K562 (cell line): Measurements from ENCODE around the gene MRPS31. TPM values are rescaled to one million over a fixed set of nuclear protein-coding genes. Genes with fewer than 3 reads are reported as not detected.

Source experiments
- ATAC-seq: fragments of 200-7000 bp; cut with Tn5 transposase; 3 replicates; pipeline ENCODE4 v1.9.1; 2020; ENCODE audit warnings: moderate library complexity
- BruUV-seq: library from RNA; stranded (reverse); fragments of 400-500 nt; replicated peaks from 2 replicates; lab custom pipeline; 2021; lab: Mats Ljungman, UMichigan
- CTCF ChIA-PET: fragments of 300-600 bp; formaldehyde crosslinking; extraction: SDS; loops from one replicate; lab custom pipeline; 2021; ENCODE audit warnings: low intra/inter-chr PET ratio; lab: Yijun Ruan, JAX
- POLR2A ChIA-PET: fragments of 300-600, 350-650 bp; sonication (Branson Sonifier 250); formaldehyde crosslinking; extraction: SDS; loops from one replicate; lab custom pipeline; 2021; ENCODE audit warnings: antibody characterized with exemption, inconsistent platforms; lab: Yijun Ruan, JAX
- DNase-seq, 4 experiments: peaks; one replicate each; pipeline versions ENCODE4 v3.0.0 to v3.0.0-alpha.2; 2011 to 2018; ENCODE audit warnings: low spot score in 3 of 4, mixed read lengths in 3 of 4; ENCODE audit errors: extremely low read depth in 1 of 4
- FAIRE-seq: peaks from 2 replicates; lab custom pipeline; 2011; peaks lifted over from hg19 to GRCh38; lab: Jason Lieb, UNC
- H2AFZ ChIP-seq: 2 replicates; pipeline ENCODE4 v1.6.0; 2011; ENCODE audit warnings: low read depth, low read length, control low read depth, inconsistent platforms
- H3K27ac ChIP-seq: fragments of 200-600 bp; 3 replicates; pipeline ENCODE4 v1.8.0; 2011; ENCODE audit warnings: low read depth, mild to moderate bottlenecking, control low read depth, inconsistent platforms, low read length, moderate library complexity, mixed read lengths; ENCODE audit errors: extremely low read depth
- H3K27me3 ChIP-seq, 2 experiments: fragments of 300-600 bp in 1 of 2; 2 replicates in 1 of 2; 3 replicates in 1 of 2; pipeline versions ENCODE4 v1.6.0 to v1.8.0; 2011; ENCODE audit warnings: inconsistent platforms in 2 of 2, low read length in 2 of 2, mild to moderate bottlenecking in 1 of 2, mixed read lengths in 1 of 2, moderate library complexity in 1 of 2; ENCODE audit not compliant: control insufficient read depth in 2 of 2, insufficient read depth in 2 of 2
- H3K36me3 ChIP-seq: fragments of 300-600 bp; 3 replicates; pipeline ENCODE4 v1.8.0; 2011; ENCODE audit warnings: mild to moderate bottlenecking, low read length, inconsistent platforms; ENCODE audit not compliant: control insufficient read depth, insufficient read depth
- H3K4me1 ChIP-seq, 2 experiments: fragments of 200-600 bp in 1 of 2; replicated peaks in 1 of 2; 2 replicates in 1 of 2; 3 replicates in 1 of 2; pipeline versions ENCODE4 v1.5.1 to v1.8.0; 2011; ENCODE audit warnings: inconsistent platforms in 2 of 2, low read length in 2 of 2, mild to moderate bottlenecking in 1 of 2, mixed read lengths in 1 of 2, moderate library complexity in 1 of 2; ENCODE audit not compliant: control insufficient read depth in 2 of 2, insufficient read depth in 2 of 2
- H3K4me2 ChIP-seq: 2 replicates; pipeline ENCODE4 v1.6.1; 2011; ENCODE audit warnings: low read length, control low read depth, inconsistent platforms, mixed read lengths; ENCODE audit not compliant: insufficient read depth
- H3K4me3 ChIP-seq: fragments of 200-600 bp; sonication (generic), shearing (Covaris generic); 2 replicates; pipeline ENCODE4 v1.5.1; 2016; ENCODE audit warnings: control low read depth, inconsistent platforms
- H3K79me2 ChIP-seq: fragments of 200-600 bp; 3 replicates; pipeline ENCODE4 v1.8.0; 2011; ENCODE audit warnings: low read length, inconsistent platforms; ENCODE audit not compliant: control insufficient read depth, insufficient read depth
- H3K9ac ChIP-seq, 2 experiments: 2 replicates each; pipeline versions ENCODE4 v1.6.0 to v1.6.1; 2011; ENCODE audit warnings: low read depth in 2 of 2, low read length in 2 of 2, control low read depth in 1 of 2, inconsistent platforms in 1 of 2, mild to moderate bottlenecking in 1 of 2, mixed read lengths in 1 of 2; ENCODE audit not compliant: insufficient read depth in 1 of 2
- H3K9me1 ChIP-seq: one replicate; pipeline ENCODE4 v1.6.0; 2011; ENCODE audit warnings: inconsistent platforms, mild to moderate bottlenecking, low read length, moderate library complexity; ENCODE audit not compliant: control insufficient read depth, insufficient read depth
- H3K9me3 ChIP-seq: replicated peaks from 2 replicates; pipeline ENCODE4 v1.5.1; 2011; ENCODE audit warnings: low read depth, low read length, inconsistent platforms; ENCODE audit not compliant: control insufficient read depth, insufficient read depth
- H4K20me1 ChIP-seq: replicated peaks from 2 replicates; pipeline ENCODE4 v1.6.1; 2011; ENCODE audit warnings: low read length, inconsistent platforms, mixed read lengths; ENCODE audit not compliant: control insufficient read depth, insufficient read depth
- CHD1 ChIP-seq: fragments of 200-600 bp; sonication (generic); IDR thresholded peaks from one replicate; pipeline ENCODE4 v1.6.1; 2012; ENCODE audit warnings: mild to moderate bottlenecking, moderate library complexity, low read length, inconsistent platforms
- CTCF ChIP-seq, 3 experiments: IDR thresholded peaks in 2 of 3; conservative IDR thresholded peaks in 1 of 3; 2 replicates each; pipeline ENCODE4 v1.5.1; 2011 to 2012; ENCODE audit warnings: low read length in 3 of 3, mild to moderate bottlenecking in 3 of 3, control low read depth in 2 of 3, improper control_type of control experiment in 1 of 3, inconsistent platforms in 1 of 3, low read depth in 1 of 3, mixed read lengths in 1 of 3, moderate library complexity in 1 of 3; ENCODE audit not compliant: insufficient read depth in 2 of 3
- HNRNPK ChIP-seq: fragments of 200-400 bp; formaldehyde crosslinking; IDR thresholded peaks from one replicate; pipeline ENCODE4 v1.6.1; 2018; ENCODE audit warnings: mild to moderate bottlenecking, low read depth, low read length; ENCODE audit not compliant: poor library complexity, severe bottlenecking
- ZNF740 ChIP-seq, 3 experiments: fragments of 200-800 bp in 1 of 3; sonication (Bioruptor generic) in 1 of 3; sonication (generic) in 1 of 3; formaldehyde crosslinking in 1 of 3; IDR thresholded peaks; 2 replicates each; pipeline versions ENCODE4 v1.6.1 to v1.8.0; 2016 to 2022; ENCODE audit warnings: mild to moderate bottlenecking in 2 of 3, missing compliant biosample characterization in 2 of 3, missing genetic modification characterization in 2 of 3, missing genetic modification reagents in 1 of 3
- WGBS: fragments of 100-300 bp; shearing (Covaris generic); methylation state at CpG from one replicate; pipeline ENCODE4 v1.1.6; 2016; ENCODE audit warnings: low coverage, mixed read lengths; ENCODE audit not compliant: insufficient coverage; ENCODE audit errors: missing lambda C conversion rate; 5-methylcytosine and 5-hydroxymethylcytosine counted together
- in situ Hi-C: fragments of 300-500 bp; cut with MboI; formaldehyde crosslinking; loops from 4 replicates; pipeline ENCODE4 v1.15.0; 2018; ENCODE audit warnings: inconsistent platforms, mixed read lengths
- intact Hi-C: fragments of 100-400 bp; cut with micrococcal nuclease; formaldehyde crosslinking; loops from 2 replicates; pipeline ENCODE4 v1.14.2; 2022
- polyA plus RNA-seq, 8 experiments: library from polyadenylated mRNA; depleted of rRNA in 4 of 8; stranded (reverse) in 5 of 8; unstranded in 3 of 8; fragments of >200 nt; fragmentation: Nextera tagmentation in 2 of 8; fragmentation: Illumina TruSeq in 1 of 8; extraction: Ambion mirVana in 2 of 8; extraction: Trizol in 1 of 8; gene quantifications; 2 replicates each; pipeline versions ENCODE4 v1.2.1 to v1.2.3, GENCODE V29; 2011 to 2014; ENCODE audit warnings: inconsistent platforms in 1 of 8, missing spikeins in 1 of 8
- total RNA-seq, 7 experiments: library from RNA; depleted of rRNA in 6 of 7; stranded (reverse); fragments of >200 nt in 6 of 7; fragmentation: Illumina TruSeq in 2 of 7; extraction: Trizol in 2 of 7; gene quantifications; 2 replicates each; pipeline versions ENCODE4 v1.2.1 to v1.2.3, GENCODE V29; 2011 to 2021; ENCODE audit warnings: low replicate concordance in 1 of 7

Gene MRPS31
- total and polyA plus RNA-seq, 9 of the 15 experiments (the other 6 are each of a cell fraction or from before 2014, with no cell fraction given), result 20.3 to 57.8 (median 37.1) TPM

GRCh38 chr13:40813667-40814454, 42.9 kb upstream of the MRPS31 start (continued):
- peak; percentile 44 to 63 (median 56); a peak in 5 of 6 replicates for TF ChIP-seq CTCF (IDR thresholded peaks at IDR 0.05 in 2 of 3, conservative IDR thresholded peaks at IDR 0.05 in 1 of 3; ENCODE audit: insufficient read depth in 2 of 3, low read depth in 1 of 3, low read length in 3 of 3)
- TF ChIP-seq, all 486 proteins: peak for 2

- in situ Hi-C loops, result no loop called here
- intact Hi-C loops, result no loop called here
- H3K36me3 ChIP-seq, result peaks cover 17% of the 10 kb centered on the region; the same call in 2 of the 3 replicates
- H3K79me2 ChIP-seq, result no peaks in the 10 kb centered on the region
- H3K4me2 ChIP-seq, result no peak overlapping the region
- peak in 2 of 4 experiments; percentile 6 to 17 for DNase-seq
- FAIRE-seq, result no peak
- H3K27me3 ChIP-seq, result no peaks in the 10 kb centered on the region
- no peak overlapping the region for H3K9ac ChIP-seq
- peak; percentile 33; the same call in 1 of the 3 replicates for ATAC-seq
- ChIA-PET CTCF (no interaction called here), POLR2A (interaction anchor here (0.6 kb wide), 1 partner anchor 8 kb away, joined by 3 read pairs; no protein-coding TSS in a partner anchor)
- H3K27ac ChIP-seq, result no peak overlapping the region
- H3K9me1 ChIP-seq, result no peaks in the 10 kb centered on the region
- H2AFZ ChIP-seq, result no peak overlapping the region
- H3K4me1 ChIP-seq, result no peaks in the 10 kb centered on the region
- H3K9me3 ChIP-seq, result 0 out of 2 replicates have a peak, but pooled peaks cover 2% of the 10 kb centered on the region
- H3K4me3 ChIP-seq, result no peak overlapping the region
- no peaks in the 10 kb centered on the region for H4K20me1 ChIP-seq
- no TSS peak for BruUV-seq
- TF ChIP-seq CHD1 (no peak), ZNF740 (CRISPR knock-in tag; IDR thresholded peaks at IDR 0.05) (peak; percentile 87), ZNF740 (tag; IDR thresholded peaks at IDR 0.05) (no peak), HNRNPK (peak; percentile 39)
- WGBS, result 83% methylated on average over 1 of the region's 6 CpGs
Measured at GRCh38 chr13:40812724-40813445, 41.9 kb upstream of the MRPS31 start.
